H7 (cell line): ENCODE results near the gene TGM4. TPM values are rescaled to one million over a fixed set of nuclear protein-coding genes. Genes with fewer than 3 reads are reported as not detected.

ENCODE experiments used
- DNase-seq: peaks from one replicate; pipeline ENCODE4 v3.0.0; 2012
- H3K27me3 ChIP-seq: 2 replicates; pipeline ENCODE4 v1.6.0; 2011; ENCODE audit warnings: mild to moderate bottlenecking, low read length; ENCODE audit not compliant: control insufficient read depth, insufficient read depth
- H3K36me3 ChIP-seq: replicated peaks from 2 replicates; pipeline ENCODE4 v1.5.1; 2011; ENCODE audit warnings: low read length; ENCODE audit not compliant: control insufficient read depth, insufficient read depth
- H3K4me3 ChIP-seq: 2 replicates; pipeline ENCODE4 v1.5.1; 2011; ENCODE audit warnings: low read depth, mild to moderate bottlenecking, control low read depth, low read length, moderate library complexity; ENCODE audit not compliant: insufficient read depth
- total RNA-seq: library from RNA; depleted of rRNA; stranded (reverse); fragments of >200 nt; shearing (Covaris generic); gene quantifications from 2 replicates; pipeline ENCODE4 v1.2.3, GENCODE V29; 2014; rRNA removed

Gene TGM4
- total RNA-seq, 1 experiment from 2014 or later = not detected

DNA sequence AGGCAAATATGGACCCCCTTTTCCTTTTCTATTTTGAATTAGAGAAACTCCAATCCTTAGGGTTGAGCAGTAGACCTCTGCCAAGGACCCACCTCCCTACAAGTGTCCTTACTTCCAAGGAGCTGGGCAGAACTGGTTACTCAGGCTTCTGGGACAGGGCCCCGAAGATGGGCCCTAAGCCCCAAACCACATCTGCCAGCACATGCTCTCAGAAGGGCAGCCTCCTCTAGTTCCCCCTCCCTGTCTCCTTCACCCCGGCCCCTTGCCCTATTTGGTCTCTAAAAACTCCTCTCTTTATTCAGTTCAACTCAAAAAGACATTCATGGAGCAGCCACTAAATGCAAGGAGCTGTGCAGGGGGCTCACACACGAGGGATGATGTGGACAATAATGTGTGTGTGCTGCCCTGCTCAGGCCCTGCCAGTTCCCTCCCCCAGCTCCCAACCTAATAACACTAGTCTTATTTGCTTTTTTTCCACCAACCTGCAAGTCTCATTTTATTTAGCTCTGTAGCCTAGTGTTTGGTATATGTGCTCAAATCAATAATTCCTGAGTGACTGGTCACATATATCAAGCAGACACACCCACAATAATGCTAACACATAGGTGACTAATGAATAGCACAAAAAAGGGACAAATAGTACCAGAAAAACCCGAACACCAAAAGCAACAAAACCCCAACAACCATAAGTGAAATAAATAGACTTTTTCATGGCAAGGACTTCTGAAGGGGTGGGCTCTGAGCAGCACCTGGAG, 89.3 kb downstream of the TGM4 start:
- H3K36me3 ChIP-seq = peaks cover 1% of the 10 kb centered on the region
- no peak overlapping the region for H3K4me3 ChIP-seq
- DNase-seq = no peak
- no peaks in the 10 kb centered on the region for H3K27me3 ChIP-seq

Other genes with a start within 250 kb of the TGM4 start
- 10.3 and 10.5 TPM in 2 replicates for gene ZNF197, start 249.6 kb upstream of the TGM4 start, total RNA-seq
- 13.7 and 15.5 TPM in 2 replicates for gene ZNF35, start 225.9 kb upstream of the TGM4 start, total RNA-seq
- gene ZNF502, start 161.9 kb upstream of the TGM4 start, total RNA-seq = 0.55 and 0.62 TPM in 2 replicates
- 0.04 and 0.17 TPM in 2 replicates for gene ZNF501, start 145.0 kb upstream of the TGM4 start, total RNA-seq
- 30.8 and 37.8 TPM in 2 replicates for gene KIAA1143, start 113.0 kb upstream of the TGM4 start, total RNA-seq
- 19.3 and 38.8 TPM in 2 replicates for gene KIF15, start 112.8 kb upstream of the TGM4 start, total RNA-seq
- gene TMEM42, start 12.7 kb upstream of the TGM4 start, total RNA-seq = 16.0 and 20.4 TPM in 2 replicates
- gene ZDHHC3, start 101.6 kb downstream of the TGM4 start, total RNA-seq = 55.6 and 58.2 TPM in 2 replicates
- gene EXOSC7, start 101.6 kb downstream of the TGM4 start, total RNA-seq = 83.4 and 96.3 TPM in 2 replicates
- gene CLEC3B, start 151.7 kb downstream of the TGM4 start, total RNA-seq = not detected in 2 replicates